ENCODE data around the gene IL1RAPL2.

DNA sequence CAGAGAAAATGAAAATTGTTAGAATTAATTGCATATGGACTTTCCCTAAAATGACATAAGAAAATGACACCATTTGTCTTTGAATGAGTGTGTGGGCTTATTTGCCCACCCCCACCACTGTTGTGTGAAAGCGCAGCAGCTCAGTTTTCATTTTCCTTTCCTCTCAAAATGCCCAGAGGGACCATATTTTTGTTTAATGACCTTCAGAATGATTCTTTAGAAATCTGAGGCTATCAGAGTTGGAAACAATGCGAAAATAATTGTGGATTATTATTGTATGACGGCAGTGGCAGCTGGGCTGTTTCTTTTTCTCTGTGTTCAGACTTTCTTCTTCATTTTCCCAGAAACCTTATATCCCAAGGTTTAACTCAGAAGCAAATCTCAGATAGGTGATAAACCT lies 699.1 kb downstream of the IL1RAPL2 start:
- TF ChIP-seq, protein P1, sequence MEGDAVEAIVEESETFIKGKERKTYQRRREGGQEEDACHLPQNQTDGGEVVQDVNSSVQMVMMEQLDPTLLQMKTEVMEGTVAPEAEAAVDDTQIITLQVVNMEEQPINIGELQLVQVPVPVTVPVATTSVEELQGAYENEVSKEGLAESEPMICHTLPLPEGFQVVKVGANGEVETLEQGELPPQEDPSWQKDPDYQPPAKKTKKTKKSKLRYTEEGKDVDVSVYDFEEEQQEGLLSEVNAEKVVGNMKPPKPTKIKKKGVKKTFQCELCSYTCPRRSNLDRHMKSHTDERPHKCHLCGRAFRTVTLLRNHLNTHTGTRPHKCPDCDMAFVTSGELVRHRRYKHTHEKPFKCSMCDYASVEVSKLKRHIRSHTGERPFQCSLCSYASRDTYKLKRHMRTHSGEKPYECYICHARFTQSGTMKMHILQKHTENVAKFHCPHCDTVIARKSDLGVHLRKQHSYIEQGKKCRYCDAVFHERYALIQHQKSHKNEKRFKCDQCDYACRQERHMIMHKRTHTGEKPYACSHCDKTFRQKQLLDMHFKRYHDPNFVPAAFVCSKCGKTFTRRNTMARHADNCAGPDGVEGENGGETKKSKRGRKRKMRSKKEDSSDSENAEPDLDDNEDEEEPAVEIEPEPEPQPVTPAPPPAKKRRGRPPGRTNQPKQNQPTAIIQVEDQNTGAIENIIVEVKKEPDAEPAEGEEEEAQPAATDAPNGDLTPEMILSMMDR (IDR thresholded peaks at IDR 0.05): no peak
- TF ChIP-seq EP300 (IDR thresholded peaks at IDR 0.05; ENCODE audit: low read depth) (no peak), POLR2A (IDR thresholded peaks at IDR 0.05) (no peak), POLR2AphosphoS5 (IDR thresholded peaks at IDR 0.05) (no peak)

All from transverse colon (tissue), 4 donors.